Type B pancreatic cell (in vitro differentiated cells): ENCODE measurements around the gene PRKAR1A. TPM values are rescaled to one million over a fixed set of nuclear protein-coding genes. Genes with fewer than 3 reads are reported as not detected.

Experiments used
- DNase-seq: peaks from one replicate; pipeline ENCODE4 v3.0.0; 2021; ENCODE audit warnings: mixed read lengths; ENCODE audit not compliant: unreplicated experiment; ENCODE audit errors: extremely low spot score
- H3K27ac Mint-ChIP-seq: 2 replicates; pipeline ENCODE4 v1.8.0; 2021; ENCODE audit warnings: mild to moderate bottlenecking, mixed read lengths
- H3K27me3 Mint-ChIP-seq: 2 replicates; pipeline ENCODE4 v1.8.0; 2021; ENCODE audit warnings: mixed read lengths
- H3K36me3 Mint-ChIP-seq: 2 replicates; pipeline ENCODE4 v1.8.0; 2021; ENCODE audit warnings: mixed read lengths
- H3K4me1 Mint-ChIP-seq: one replicate; pipeline ENCODE4 v1.8.0; 2021; ENCODE audit warnings: mixed read lengths; ENCODE audit not compliant: unreplicated experiment
- H3K4me3 Mint-ChIP-seq: 2 replicates; pipeline ENCODE4 v1.8.0; 2021; ENCODE audit warnings: mild to moderate bottlenecking, mixed read lengths
- H3K9me3 Mint-ChIP-seq: 2 replicates; pipeline ENCODE4 v1.8.0; 2021; ENCODE audit warnings: mixed read lengths
- total RNA-seq: library from RNA; stranded (reverse); gene quantifications from 2 replicates; pipeline ENCODE4 v1.2.1, GENCODE V29; 2021; ENCODE audit warnings: low replicate concordance
- TF ChIP-seq, protein P1 (sequence below): fragments of 200-600 bp; sonication (generic); conservative IDR thresholded peaks from 2 replicates; pipeline ENCODE4 v1.5.0; 2021; ENCODE audit warnings: antibody characterized with exemption, mild to moderate bottlenecking

Gene PRKAR1A
- total RNA-seq, 1 donor from 2014 or later = 263 TPM

DNA sequence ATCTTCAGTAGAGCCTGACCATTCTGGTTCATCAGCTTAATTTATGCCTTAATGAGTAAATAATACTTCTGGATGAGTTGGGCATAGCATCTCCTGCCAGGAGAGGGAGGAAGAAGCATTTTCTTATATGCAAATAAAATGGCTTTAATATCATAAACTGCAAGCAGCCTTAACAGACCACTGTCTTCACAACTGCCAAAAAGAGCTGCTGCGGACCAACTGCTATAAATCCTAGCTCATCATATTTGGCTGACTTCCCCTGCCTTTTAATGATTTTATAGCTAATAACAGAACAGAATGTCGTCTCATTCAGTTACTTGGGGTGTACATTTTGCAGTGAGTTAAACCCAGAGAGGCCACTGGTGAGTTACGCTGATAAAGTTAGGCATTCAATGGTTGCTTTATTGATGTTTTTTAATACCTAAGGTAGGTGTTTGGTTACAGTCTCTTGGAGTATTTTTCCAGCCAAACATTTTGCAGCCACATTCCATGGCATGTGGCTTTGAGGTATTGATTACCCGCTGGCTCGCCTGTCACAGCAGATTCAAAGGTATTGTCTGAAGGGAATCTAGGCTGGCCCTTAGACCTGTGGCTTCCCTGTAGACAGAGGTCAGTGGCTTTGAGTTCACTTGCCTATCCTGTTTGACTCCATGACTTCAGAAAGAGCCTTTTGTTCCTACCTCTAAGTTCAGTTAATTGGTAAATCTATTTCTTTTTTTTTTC is 72.5 kb downstream of the PRKAR1A start:
- DNase-seq = no peak
- Mint-ChIP-seq H3K9me3 (peaks cover 14% of the 10 kb centered on the region), H3K27me3 (no peaks in the 10 kb centered on the region), H3K4me1 (peaks cover 22% of the 10 kb centered on the region), H3K36me3 (peaks cover 3% of the 10 kb centered on the region), H3K27ac (no peak overlapping the region), H3K4me3 (no peak overlapping the region)
- TF ChIP-seq, protein P1, sequence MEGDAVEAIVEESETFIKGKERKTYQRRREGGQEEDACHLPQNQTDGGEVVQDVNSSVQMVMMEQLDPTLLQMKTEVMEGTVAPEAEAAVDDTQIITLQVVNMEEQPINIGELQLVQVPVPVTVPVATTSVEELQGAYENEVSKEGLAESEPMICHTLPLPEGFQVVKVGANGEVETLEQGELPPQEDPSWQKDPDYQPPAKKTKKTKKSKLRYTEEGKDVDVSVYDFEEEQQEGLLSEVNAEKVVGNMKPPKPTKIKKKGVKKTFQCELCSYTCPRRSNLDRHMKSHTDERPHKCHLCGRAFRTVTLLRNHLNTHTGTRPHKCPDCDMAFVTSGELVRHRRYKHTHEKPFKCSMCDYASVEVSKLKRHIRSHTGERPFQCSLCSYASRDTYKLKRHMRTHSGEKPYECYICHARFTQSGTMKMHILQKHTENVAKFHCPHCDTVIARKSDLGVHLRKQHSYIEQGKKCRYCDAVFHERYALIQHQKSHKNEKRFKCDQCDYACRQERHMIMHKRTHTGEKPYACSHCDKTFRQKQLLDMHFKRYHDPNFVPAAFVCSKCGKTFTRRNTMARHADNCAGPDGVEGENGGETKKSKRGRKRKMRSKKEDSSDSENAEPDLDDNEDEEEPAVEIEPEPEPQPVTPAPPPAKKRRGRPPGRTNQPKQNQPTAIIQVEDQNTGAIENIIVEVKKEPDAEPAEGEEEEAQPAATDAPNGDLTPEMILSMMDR = no peak

DNA sequence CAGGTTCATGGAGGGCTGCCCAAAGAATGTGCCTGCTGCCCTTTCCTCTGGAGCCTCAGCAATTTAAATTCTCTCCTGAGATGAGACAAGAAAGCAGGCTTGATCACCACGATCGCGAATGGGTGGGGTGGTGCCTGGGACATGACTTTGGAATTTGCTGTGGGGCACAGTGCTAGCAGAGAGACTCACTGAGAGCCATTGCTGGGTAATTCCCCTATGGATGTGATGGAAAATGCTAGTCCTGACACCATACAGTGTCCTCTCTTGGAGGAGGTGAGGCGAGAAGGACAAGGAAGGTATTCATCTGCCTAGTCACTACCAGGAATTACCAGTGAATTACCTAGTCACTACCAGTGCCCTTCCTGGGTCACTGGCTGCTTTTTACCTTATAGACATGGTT is 73.4 kb downstream of the PRKAR1A start:
- H3K4me1 Mint-ChIP-seq = peaks cover 16% of the 10 kb centered on the region
- peaks cover 3% of the 10 kb centered on the region for H3K36me3 Mint-ChIP-seq
- H3K27me3 Mint-ChIP-seq = no peaks in the 10 kb centered on the region

DNA sequence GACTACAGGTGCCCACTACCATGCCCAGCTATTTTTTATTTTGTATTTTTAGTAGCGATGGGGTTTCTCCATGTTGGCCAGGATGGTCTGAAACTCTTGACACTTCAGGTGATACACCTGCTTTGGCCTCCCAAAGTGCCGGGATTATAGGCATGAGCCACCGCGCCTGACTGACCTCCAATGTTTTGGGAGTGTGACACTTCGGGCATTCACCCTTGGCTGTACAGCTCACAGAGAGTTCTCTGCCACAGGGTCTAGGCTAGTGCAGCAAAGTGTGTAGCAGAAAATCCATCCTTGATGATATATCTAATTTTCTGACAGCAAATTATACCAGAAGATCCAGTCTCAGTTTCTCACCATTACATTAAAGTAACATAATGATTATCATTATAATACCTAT is 74.8 kb downstream of the PRKAR1A start:
- no peak overlapping the region for H3K4me3 Mint-ChIP-seq
- TF ChIP-seq, protein P1 = no peak
- H3K36me3 Mint-ChIP-seq = peaks cover under 1% of the 10 kb centered on the region
- H3K4me1 Mint-ChIP-seq = peaks cover 12% of the 10 kb centered on the region
- DNase-seq = no peak
- no peaks in the 10 kb centered on the region for H3K27me3 Mint-ChIP-seq
- H3K9me3 Mint-ChIP-seq = peaks cover 13% of the 10 kb centered on the region
- no peak overlapping the region for H3K27ac Mint-ChIP-seq

More for the DNA sequence above, 73.4 kb downstream of the PRKAR1A start:
- Mint-ChIP-seq H3K9me3 (peaks cover 14% of the 10 kb centered on the region), H3K27ac (no peak overlapping the region), H3K4me3 (no peak overlapping the region)
- DNase-seq = no peak
- TF ChIP-seq, protein P1 = no peak

DNA sequence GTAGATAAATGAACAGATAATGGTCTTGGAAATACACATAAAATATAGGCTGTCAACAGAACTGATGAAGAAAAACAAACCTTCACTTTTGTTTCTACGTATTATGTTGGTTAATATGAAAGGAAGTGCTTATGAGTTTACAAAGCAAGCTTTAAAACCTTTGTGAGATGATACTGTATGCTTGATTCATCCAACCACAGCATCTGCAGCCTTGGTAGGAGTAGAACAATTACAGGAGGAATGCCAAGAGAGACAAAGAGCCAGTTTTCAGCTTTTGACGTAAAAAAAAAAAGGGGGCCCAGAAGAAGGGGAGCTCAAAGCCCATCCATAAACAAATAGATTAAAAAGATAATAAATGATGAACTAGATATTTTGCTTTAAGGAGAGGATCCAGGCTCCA is 75.6 kb downstream of the PRKAR1A start:
- H3K4me1 Mint-ChIP-seq = peaks cover 12% of the 10 kb centered on the region
- no peak for DNase-seq
- peaks cover 4% of the 10 kb centered on the region for H3K27me3 Mint-ChIP-seq
- peaks cover 10% of the 10 kb centered on the region for H3K9me3 Mint-ChIP-seq
- no peaks in the 10 kb centered on the region for H3K36me3 Mint-ChIP-seq
- TF ChIP-seq, protein P1 = no peak
- H3K4me3 Mint-ChIP-seq = no peak overlapping the region
- H3K27ac Mint-ChIP-seq = no peak overlapping the region

DNA sequence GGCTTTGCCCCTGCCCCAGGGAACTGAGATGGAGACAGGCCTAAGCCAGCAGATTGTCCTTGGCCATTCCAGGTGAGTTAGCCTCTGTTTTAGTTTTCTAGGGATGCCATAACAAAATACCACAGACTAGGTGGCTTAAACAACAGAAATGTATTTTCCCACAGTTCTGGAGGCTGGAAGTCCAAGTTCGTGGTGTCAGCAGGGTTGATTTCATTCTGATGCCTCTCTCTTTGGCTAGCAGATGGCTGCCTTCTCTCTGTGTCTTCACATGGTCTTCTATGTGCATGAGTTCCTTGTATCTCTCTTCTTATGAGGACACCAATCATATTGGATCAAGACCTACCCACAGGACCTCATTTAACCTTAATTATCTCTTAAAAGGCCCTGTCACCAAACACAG is 76.1 kb downstream of the PRKAR1A start:
- H3K4me3 Mint-ChIP-seq = no peak overlapping the region
- peaks cover 5% of the 10 kb centered on the region for H3K27me3 Mint-ChIP-seq
- peaks cover 10% of the 10 kb centered on the region for H3K9me3 Mint-ChIP-seq
- H3K27ac Mint-ChIP-seq = no peak overlapping the region
- TF ChIP-seq, protein P1 = no peak
- H3K4me1 Mint-ChIP-seq = peaks cover 15% of the 10 kb centered on the region
- DNase-seq = no peak
- no peaks in the 10 kb centered on the region for H3K36me3 Mint-ChIP-seq
